GM13977 (cell line): ENCODE data around the gene KCNMB2.

Experiments
- DNase-seq: peaks from one replicate; pipeline ENCODE4 v3.0.0; 2012; ENCODE audit warnings: low spot score
- CTCF ChIP-seq: IDR thresholded peaks from 2 replicates; pipeline ENCODE4 v1.5.1; 2012; ENCODE audit warnings: mild to moderate bottlenecking, control low read depth; ENCODE audit not compliant: insufficient read depth; ENCODE audit errors: extremely low read depth, missing control alignments
- in situ Hi-C: fragments of 300-500 bp; cut with MboI; formaldehyde crosslinking; loops from one replicate; pipeline ENCODE4 v1.12.0; 2022; ENCODE audit warnings: low sequenced_read_pairs, low pct_unique_long_range_greater_than_20kb, mixed read lengths, inconsistent platforms; ENCODE audit not compliant: unreplicated experiment

KCNMB2 gene

DNA sequence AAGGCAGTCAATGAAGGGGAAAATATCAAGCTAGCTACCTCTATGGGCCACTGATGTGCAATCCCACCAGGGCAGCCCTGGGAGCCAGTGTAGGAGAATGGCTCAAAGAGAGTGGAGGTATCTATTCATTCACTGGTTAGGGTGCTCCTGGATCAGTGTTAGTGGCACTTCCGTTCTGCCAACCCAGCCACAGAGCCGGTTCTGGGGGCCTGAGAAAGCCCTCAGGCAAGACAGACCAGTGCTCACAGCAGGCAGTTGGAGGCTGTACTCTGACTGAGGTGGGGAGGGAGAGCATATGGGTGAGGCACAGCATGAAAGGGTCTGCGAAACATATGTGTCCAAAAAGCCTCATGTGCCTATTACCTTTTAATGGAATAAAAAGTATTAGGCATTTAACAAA is 109.3 kb downstream of the KCNMB2 start:
- in situ Hi-C loops, result no loop called here
- TF ChIP-seq CTCF, result no peak

DNA sequence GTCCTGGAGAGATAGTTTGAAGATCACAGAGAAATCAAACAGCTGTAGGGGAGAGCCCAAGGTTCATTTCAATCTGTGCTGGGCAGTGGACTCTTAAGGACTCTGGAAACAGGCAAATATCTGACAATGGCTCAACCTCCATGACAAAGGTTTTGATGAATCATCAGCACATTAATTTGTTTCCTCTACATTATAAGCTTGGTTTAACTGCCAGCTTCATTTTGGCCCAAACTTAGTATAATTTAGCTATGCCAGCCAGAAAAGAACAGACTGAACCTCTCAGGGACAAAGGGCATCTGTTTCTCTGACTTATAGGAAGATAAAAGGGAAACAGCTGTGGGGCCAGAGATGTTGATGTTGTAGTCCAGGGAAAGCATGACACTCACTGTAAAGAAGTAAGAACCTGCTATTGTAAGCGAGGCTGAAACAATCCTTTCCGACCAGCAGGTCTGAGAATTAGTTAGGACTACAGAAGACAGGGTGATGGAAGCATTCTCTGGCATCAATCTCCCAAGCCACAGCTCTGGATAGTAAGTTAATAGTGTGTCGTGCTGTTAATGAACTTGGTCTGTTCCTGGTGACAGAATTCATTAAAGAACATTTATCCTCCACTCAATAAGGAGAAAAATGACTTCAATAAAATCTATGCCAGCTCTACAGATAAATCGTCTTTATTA is 110.1 kb downstream of the KCNMB2 start:
- no peak for TF ChIP-seq CTCF
- in situ Hi-C loops, result no loop called here
- no peak for DNase-seq

More for the DNA sequence above, 109.3 kb downstream of the KCNMB2 start:
- DNase-seq, result no peak

GRCh38 chr3:178655488-178655887 is 119.3 kb downstream of the KCNMB2 start:
- in situ Hi-C loops, result no loop called here
- DNase-seq, result no peak
- TF ChIP-seq CTCF, result no peak

DNA sequence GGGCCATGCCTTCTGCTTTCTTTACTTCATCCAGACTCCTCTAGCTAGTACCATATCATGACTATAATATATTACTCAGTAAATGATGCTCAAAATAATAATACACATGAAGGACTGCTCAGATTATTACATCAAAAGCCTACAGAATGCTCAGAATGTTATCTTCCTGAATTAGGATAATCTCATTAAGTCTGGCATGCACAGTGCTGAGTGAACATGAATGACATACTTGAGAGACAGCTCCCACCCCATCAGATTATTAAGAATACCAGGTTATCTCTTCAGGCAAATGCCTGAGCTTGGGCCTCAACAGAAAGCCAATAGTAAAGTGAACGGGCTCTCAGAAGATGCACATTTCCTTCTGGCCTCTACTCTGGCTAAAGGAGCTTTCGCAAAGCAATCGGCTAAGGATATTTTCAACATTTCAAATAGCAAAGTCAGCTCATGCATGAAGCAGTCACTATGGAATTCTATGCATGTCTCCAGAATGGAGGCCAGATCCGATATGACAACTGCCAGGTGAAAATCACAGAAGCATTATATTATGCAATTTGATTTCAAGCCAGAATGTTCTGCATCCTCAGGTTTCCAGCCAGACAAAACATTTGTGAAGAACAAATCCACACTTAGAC is 122.6 kb downstream of the KCNMB2 start:
- no peak for TF ChIP-seq CTCF
- no peak for DNase-seq
- in situ Hi-C loops, result no loop called here

DNA sequence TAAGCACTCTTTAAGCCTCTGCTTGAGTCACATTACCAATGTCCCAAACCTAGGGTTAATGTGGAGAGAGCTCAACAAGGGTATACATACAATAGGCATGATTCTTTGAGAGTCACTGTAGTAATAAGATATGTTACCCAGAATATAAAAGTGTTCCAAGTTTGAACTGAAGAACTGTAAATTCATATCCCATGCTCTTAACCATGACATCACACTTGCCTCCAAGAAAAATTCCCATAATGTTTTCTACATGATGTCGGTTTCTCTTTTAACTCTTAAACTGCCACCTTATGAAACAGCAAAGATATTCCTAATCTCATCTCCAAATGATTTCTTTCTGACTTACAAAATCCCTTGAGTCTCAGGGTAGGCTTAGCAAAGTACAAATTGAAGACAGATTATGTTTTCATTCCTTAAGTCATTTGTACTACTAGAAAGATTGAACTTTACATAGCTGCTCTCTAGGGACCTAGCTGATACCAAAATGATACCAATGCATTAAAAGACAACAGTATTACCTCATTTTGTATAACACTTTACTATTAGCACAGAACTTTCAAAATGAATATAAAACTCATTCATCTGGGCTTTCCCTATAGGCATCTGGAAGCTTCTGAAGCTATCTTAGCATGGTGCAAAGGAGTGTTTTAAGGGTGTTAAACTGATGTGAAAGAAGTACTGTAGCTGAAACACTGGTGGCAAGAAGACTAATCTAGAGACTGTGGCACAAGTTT is 127.1 kb downstream of the KCNMB2 start:
- in situ Hi-C loops, result no loop called here
- no peak for TF ChIP-seq CTCF
- DNase-seq, result peak; percentile 25

- in situ Hi-C loops, result no loop called here
- DNase-seq, result no peak
- no peak for TF ChIP-seq CTCF
Measured at GRCh38 chr3:178665747-178666146, 129.5 kb downstream of the KCNMB2 start.
